DND-41 (cell line): ENCODE results near the gene ZMIZ1.
A peak's percentile ranks its signal among the peaks of the same experiment; 100 is the strongest.

Source experiments
- ATAC-seq: fragments of 200-7000 bp; cut with Tn5 transposase; 3 replicates; pipeline ENCODE4 v1.9.1; 2021; ENCODE audit warnings: low read depth; ENCODE audit not compliant: insufficient read depth
- DNase-seq: peaks from one replicate; pipeline ENCODE4 v3.0.0-alpha.2; 2020
- H2AFZ ChIP-seq: 2 replicates; pipeline ENCODE4 v1.6.0; 2012; ENCODE audit warnings: low read depth, low read length
- H3K27ac ChIP-seq: 2 replicates; pipeline ENCODE4 v1.5.1; 2012; ENCODE audit warnings: low read length, inconsistent platforms
- H3K27me3 ChIP-seq: fragments of 200-600 bp; sonication (generic); 2 replicates; pipeline ENCODE4 v1.6.0; 2012; ENCODE audit warnings: low read length, mild to moderate bottlenecking, inconsistent platforms; ENCODE audit not compliant: insufficient read depth, poor library complexity
- H3K36me3 ChIP-seq: 2 replicates; pipeline ENCODE4 v1.5.1; 2012; ENCODE audit warnings: low read length, inconsistent platforms; ENCODE audit not compliant: insufficient read depth
- H3K4me1 ChIP-seq: 2 replicates; pipeline ENCODE4 v1.5.1; 2012; ENCODE audit warnings: mild to moderate bottlenecking, low read length; ENCODE audit not compliant: insufficient read depth
- H3K4me2 ChIP-seq: 2 replicates; pipeline ENCODE4 v1.6.0; 2012; ENCODE audit warnings: mild to moderate bottlenecking, moderate library complexity, low read length, inconsistent platforms; ENCODE audit not compliant: insufficient read depth
- H3K4me3 ChIP-seq, 2 experiments: fragments of 200-600 bp in 1 of 2; shearing (Covaris generic) in 1 of 2; 2 replicates each; pipeline ENCODE4 v1.5.1; 2012 to 2016; ENCODE audit warnings: inconsistent platforms in 2 of 2, low read length in 2 of 2, mild to moderate bottlenecking in 2 of 2, low read depth in 1 of 2, moderate library complexity in 1 of 2
- H3K79me2 ChIP-seq: 2 replicates; pipeline ENCODE4 v1.6.0; 2012; ENCODE audit warnings: low read length, inconsistent platforms; ENCODE audit not compliant: insufficient read depth
- H3K9ac ChIP-seq: 2 replicates; pipeline ENCODE4 v1.6.0; 2012; ENCODE audit warnings: low read depth, mild to moderate bottlenecking, inconsistent platforms, low read length, moderate library complexity
- H3K9me3 ChIP-seq: 2 replicates; pipeline ENCODE4 v1.5.1; 2012; ENCODE audit warnings: low read length, moderate library complexity, mild to moderate bottlenecking, inconsistent platforms; ENCODE audit not compliant: insufficient read depth, severe bottlenecking
- H4K20me1 ChIP-seq: 2 replicates; pipeline ENCODE4 v1.6.0; 2012; ENCODE audit warnings: low read length; ENCODE audit not compliant: insufficient read depth
- EZH2 ChIP-seq: IDR thresholded peaks from 3 replicates; pipeline ENCODE4 v1.6.1; 2012; ENCODE audit warnings: borderline replicate concordance, low read depth, mild to moderate bottlenecking, moderate library complexity, low read length, inconsistent platforms; ENCODE audit not compliant: severe bottlenecking
- TF ChIP-seq, protein P1 (sequence below): IDR thresholded peaks from 2 replicates; pipeline ENCODE4 v1.5.1; 2012; ENCODE audit warnings: borderline replicate concordance, low read length, moderate library complexity, mild to moderate bottlenecking; ENCODE audit not compliant: poor library complexity, severe bottlenecking; ENCODE audit errors: extremely low read depth

Gene ZMIZ1

GRCh38 chr10:79292026-79292766, 223.4 kb downstream of the ZMIZ1 start:
- no peak for DNase-seq
- H3K79me2 ChIP-seq, result no peaks in the 10 kb centered on the region

GRCh38 chr10:79292891-79293746, 224.4 kb downstream of the ZMIZ1 start:
- H3K79me2 ChIP-seq, result no peaks in the 10 kb centered on the region
- peaks cover 26% of the 10 kb centered on the region for H4K20me1 ChIP-seq
- H3K4me1 ChIP-seq, result no peaks in the 10 kb centered on the region
- H3K27ac ChIP-seq, result no peak overlapping the region
- H3K4me3 ChIP-seq, result no peak overlapping the region
- no peak overlapping the region for H3K4me2 ChIP-seq
- H2AFZ ChIP-seq, result no peak overlapping the region
- H3K9me3 ChIP-seq, result no peaks in the 10 kb centered on the region
- no peaks in the 10 kb centered on the region for H3K27me3 ChIP-seq
- ATAC-seq, result peak; percentile 70
- DNase-seq, result no peak
- H3K9ac ChIP-seq, result no peak overlapping the region
- peaks cover 81% of the 10 kb centered on the region for H3K36me3 ChIP-seq
- TF ChIP-seq, protein P1, sequence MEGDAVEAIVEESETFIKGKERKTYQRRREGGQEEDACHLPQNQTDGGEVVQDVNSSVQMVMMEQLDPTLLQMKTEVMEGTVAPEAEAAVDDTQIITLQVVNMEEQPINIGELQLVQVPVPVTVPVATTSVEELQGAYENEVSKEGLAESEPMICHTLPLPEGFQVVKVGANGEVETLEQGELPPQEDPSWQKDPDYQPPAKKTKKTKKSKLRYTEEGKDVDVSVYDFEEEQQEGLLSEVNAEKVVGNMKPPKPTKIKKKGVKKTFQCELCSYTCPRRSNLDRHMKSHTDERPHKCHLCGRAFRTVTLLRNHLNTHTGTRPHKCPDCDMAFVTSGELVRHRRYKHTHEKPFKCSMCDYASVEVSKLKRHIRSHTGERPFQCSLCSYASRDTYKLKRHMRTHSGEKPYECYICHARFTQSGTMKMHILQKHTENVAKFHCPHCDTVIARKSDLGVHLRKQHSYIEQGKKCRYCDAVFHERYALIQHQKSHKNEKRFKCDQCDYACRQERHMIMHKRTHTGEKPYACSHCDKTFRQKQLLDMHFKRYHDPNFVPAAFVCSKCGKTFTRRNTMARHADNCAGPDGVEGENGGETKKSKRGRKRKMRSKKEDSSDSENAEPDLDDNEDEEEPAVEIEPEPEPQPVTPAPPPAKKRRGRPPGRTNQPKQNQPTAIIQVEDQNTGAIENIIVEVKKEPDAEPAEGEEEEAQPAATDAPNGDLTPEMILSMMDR, result peak; percentile 58
- TF ChIP-seq EZH2, result no peak

More at GRCh38 chr10:79292026-79292766, 223.4 kb downstream of the ZMIZ1 start:
- Histone ChIP-seq H3K4me3 (no peak overlapping the region), H3K27ac (no peak overlapping the region), H3K27me3 (no peaks in the 10 kb centered on the region), H4K20me1 (peaks cover 28% of the 10 kb centered on the region), H3K9ac (no peak overlapping the region), H2AFZ (no peak overlapping the region), H3K4me2 (no peak overlapping the region), H3K9me3 (no peaks in the 10 kb centered on the region), H3K4me1 (no peaks in the 10 kb centered on the region), H3K36me3 (peaks cover 78% of the 10 kb centered on the region)
- no peak for ATAC-seq
- TF ChIP-seq EZH2, result no peak
- TF ChIP-seq, protein P1, result no peak

DNA sequence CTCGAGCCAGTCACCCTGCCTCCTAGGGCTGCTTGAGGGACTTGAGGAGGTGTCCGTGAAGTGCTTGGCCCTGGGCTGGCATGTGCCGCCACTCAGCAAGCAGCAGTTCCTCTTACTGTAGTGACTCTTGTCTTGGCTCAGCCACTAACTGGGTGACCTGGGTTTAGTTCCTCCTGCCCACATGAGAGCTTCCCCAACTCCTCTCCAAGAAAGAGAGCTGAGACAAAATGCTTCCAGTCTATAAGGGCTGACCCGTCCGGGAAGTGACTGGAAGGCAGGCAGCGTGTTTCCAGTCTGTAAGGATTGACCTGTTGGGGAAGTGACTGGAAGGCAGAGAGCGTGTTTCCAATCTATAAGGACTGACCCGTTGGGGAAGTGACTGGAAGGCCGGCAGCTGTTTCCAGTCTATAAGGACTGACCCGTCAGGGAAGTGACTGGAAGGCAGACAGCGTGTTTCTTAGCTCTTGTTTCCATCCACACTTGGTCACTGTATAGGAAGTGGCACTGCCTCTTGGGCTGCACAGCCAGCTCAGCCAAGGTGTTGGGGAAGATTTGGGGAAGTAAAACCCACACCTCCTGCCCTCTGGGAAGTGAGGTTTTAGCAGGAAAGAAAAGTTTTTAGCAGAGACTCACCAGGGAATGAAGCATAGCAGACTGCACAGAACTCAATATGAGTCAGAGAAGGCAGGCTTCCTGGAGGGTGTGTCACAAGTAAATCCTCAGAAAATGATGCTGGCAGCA, 225.2 kb downstream of the ZMIZ1 start:
- Histone ChIP-seq H3K9ac (no peak overlapping the region), H3K4me3 (no peak overlapping the region), H2AFZ (no peak overlapping the region), H3K27me3 (no peaks in the 10 kb centered on the region), H4K20me1 (peaks cover 19% of the 10 kb centered on the region), H3K79me2 (no peaks in the 10 kb centered on the region), H3K4me1 (no peaks in the 10 kb centered on the region), H3K27ac (no peak overlapping the region), H3K9me3 (no peaks in the 10 kb centered on the region), H3K4me2 (no peak overlapping the region), H3K36me3 (peaks cover 90% of the 10 kb centered on the region)
- DNase-seq (no peak), ATAC-seq (no peak)
- no peak for TF ChIP-seq EZH2
- TF ChIP-seq, protein P1, result no peak
